MM.1S (cell line): Measurements from ENCODE around the gene IFT20.

ENCODE experiments used
- DNase-seq: peaks from one replicate; pipeline ENCODE4 v3.0.0-alpha.2; 2015
- H2AFZ ChIP-seq: fragments of 300-600 bp; sonication (generic); 2 replicates; pipeline ENCODE4 v1.6.0; 2016; ENCODE audit warnings: antibody characterized with exemption, low read length
- H3F3A ChIP-seq: fragments of 300-600 bp; sonication (generic); 2 replicates; pipeline ENCODE4 v1.6.1; 2016; ENCODE audit warnings: mild to moderate bottlenecking, antibody characterized with exemption, low read length, moderate library complexity, mixed read lengths; ENCODE audit not compliant: insufficient read depth
- H3K27ac ChIP-seq: fragments of 300-600 bp; sonication (generic); 2 replicates; pipeline ENCODE4 v1.5.1; 2016; ENCODE audit warnings: mild to moderate bottlenecking, low read length
- H3K27me3 ChIP-seq: fragments of 300-600 bp; sonication (generic); replicated peaks from 2 replicates; pipeline ENCODE4 v1.6.0; 2016; ENCODE audit warnings: low read length; ENCODE audit not compliant: insufficient read depth
- H3K36me3 ChIP-seq: fragments of 300-600 bp; sonication (generic); replicated peaks from 2 replicates; pipeline ENCODE4 v1.6.1; 2016; ENCODE audit warnings: mild to moderate bottlenecking, low read length, mixed read lengths; ENCODE audit not compliant: insufficient read depth
- H3K4me1 ChIP-seq: fragments of 300-600 bp; sonication (generic); 2 replicates; pipeline ENCODE4 v1.6.1; 2016; ENCODE audit warnings: low read length, mixed read lengths
- H3K4me2 ChIP-seq: fragments of 300-600 bp; sonication (generic); 2 replicates; pipeline ENCODE4 v1.6.0; 2016; ENCODE audit warnings: low read depth, low read length
- H3K4me3 ChIP-seq: fragments of 300-600 bp; sonication (generic); 2 replicates; pipeline ENCODE4 v1.5.1; 2016; ENCODE audit warnings: low read length, mixed read lengths
- H3K79me2 ChIP-seq: fragments of 300-600 bp; sonication (generic); 2 replicates; pipeline ENCODE4 v1.6.1; 2016; ENCODE audit warnings: mixed run types, low read length, mixed read lengths
- H3K9ac ChIP-seq: fragments of 300-600 bp; sonication (generic); 2 replicates; pipeline ENCODE4 v1.6.1; 2016; ENCODE audit warnings: low read length, mixed read lengths
- H3K9me2 ChIP-seq: fragments of 300-600 bp; sonication (generic); replicated peaks from 2 replicates; pipeline ENCODE4 v1.6.1; 2016; ENCODE audit warnings: mild to moderate bottlenecking, low read length, mixed read lengths; ENCODE audit not compliant: insufficient read depth
- H3K9me3 ChIP-seq: fragments of 300-600 bp; sonication (generic); replicated peaks from 2 replicates; pipeline ENCODE4 v1.6.1; 2016; ENCODE audit warnings: mild to moderate bottlenecking, low read length, mixed read lengths; ENCODE audit not compliant: insufficient read depth
- H4K20me1 ChIP-seq: fragments of 300-600 bp; sonication (generic); 2 replicates; pipeline ENCODE4 v1.6.1; 2016; ENCODE audit warnings: mild to moderate bottlenecking, low read length, moderate library complexity, mixed read lengths; ENCODE audit not compliant: insufficient read depth
- EZH2 ChIP-seq: fragments of 300-600 bp; sonication (generic); optimal IDR thresholded peaks from 2 replicates; pipeline ENCODE3; 2017; ENCODE audit warnings: low read depth, mild to moderate bottlenecking, antibody characterized with exemption, low read length, mixed read lengths
- EZH2phosphoT487 ChIP-seq: fragments of 300-600 bp; sonication (generic); IDR thresholded peaks from 2 replicates; pipeline ENCODE4 v1.6.1; 2018; ENCODE audit warnings: antibody characterized with exemption, low read length
- TF ChIP-seq, protein P1 (sequence below): fragments of 300-600 bp; sonication (generic); IDR thresholded peaks from 2 replicates; pipeline ENCODE4 v1.5.1; 2016; ENCODE audit warnings: antibody characterized with exemption, low read length, mixed read lengths

The IFT20 gene, protein sequence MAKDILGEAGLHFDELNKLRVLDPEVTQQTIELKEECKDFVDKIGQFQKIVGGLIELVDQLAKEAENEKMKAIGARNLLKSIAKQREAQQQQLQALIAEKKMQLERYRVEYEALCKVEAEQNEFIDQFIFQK

DNA sequence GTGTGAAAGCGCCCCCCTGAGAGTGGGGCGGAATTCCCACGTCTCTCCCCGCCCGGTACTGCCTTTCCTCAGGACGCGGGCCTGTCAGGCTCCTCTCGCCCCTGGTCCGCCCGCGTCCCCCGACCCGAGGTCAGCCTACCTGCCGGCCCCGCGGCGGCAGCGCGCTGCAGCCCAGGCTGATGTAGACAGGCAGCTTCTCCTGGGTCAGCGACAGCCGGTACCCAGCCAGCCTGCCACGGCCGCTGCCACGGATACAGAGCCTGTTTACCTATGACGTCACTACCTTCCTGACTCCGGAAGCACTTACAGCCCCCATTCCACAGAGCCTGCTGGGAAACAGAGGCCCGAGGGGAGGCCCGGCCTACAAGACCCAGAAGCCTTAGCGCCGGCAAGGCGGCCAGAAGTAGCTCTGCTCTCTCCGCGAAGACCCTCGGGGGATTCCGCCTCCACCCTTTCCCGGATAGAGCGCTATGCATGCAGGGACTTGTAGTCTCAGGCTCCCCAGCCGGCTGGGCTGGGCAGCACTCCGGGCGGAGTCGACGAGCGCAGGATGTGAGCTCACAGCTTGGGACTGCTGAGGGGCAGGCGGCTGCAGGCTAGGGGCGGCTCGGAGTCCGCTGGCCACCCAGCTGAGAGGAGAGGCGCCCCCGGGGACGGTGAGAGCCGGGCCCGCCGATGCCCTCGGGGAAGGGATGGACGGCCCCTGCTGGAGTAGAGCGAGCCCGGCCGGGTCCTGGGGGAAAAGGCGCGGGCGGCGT lies at the start of gene IFT20, which contains the start of gene TNFAIP1:
Gene IFT20, minus strand, starts transcription at position 272 of the 758 bp plus-strand sequence. CDS start 3,487 bp downstream, outside the sequence.
Gene TNFAIP1, plus strand, starts transcription at position 561 of the 758 bp plus-strand sequence. CDS start 3,761 bp downstream, outside the sequence.
- H3K79me2 ChIP-seq: peaks cover 57% of the 10 kb centered on the region

DNA sequence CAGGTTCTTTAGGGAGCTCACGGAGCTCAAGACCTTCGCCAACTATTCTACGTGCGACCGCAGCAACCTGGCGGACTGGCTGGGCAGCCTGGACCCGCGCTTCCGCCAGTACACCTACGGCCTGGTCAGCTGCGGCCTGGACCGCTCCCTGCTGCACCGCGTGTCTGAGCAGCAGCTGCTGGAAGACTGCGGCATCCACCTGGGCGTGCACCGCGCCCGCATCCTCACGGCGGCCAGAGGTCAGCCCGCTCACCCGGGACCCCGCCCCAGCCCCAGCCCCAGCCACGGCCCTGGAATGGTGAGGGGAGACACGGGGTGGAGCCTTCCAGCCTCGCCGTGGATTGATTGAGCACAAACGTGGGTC lies 49.7 kb upstream of the IFT20 start:
- DNase-seq: no peak
- H3K36me3 ChIP-seq: no peaks in the 10 kb centered on the region
- no peaks in the 10 kb centered on the region for H3K9me2 ChIP-seq
- H3K4me2 ChIP-seq: peak overlapping the region; percentile 85
- no peaks in the 10 kb centered on the region for H3K4me1 ChIP-seq
- no peak overlapping the region for H3K27ac ChIP-seq
- TF ChIP-seq, protein P1, sequence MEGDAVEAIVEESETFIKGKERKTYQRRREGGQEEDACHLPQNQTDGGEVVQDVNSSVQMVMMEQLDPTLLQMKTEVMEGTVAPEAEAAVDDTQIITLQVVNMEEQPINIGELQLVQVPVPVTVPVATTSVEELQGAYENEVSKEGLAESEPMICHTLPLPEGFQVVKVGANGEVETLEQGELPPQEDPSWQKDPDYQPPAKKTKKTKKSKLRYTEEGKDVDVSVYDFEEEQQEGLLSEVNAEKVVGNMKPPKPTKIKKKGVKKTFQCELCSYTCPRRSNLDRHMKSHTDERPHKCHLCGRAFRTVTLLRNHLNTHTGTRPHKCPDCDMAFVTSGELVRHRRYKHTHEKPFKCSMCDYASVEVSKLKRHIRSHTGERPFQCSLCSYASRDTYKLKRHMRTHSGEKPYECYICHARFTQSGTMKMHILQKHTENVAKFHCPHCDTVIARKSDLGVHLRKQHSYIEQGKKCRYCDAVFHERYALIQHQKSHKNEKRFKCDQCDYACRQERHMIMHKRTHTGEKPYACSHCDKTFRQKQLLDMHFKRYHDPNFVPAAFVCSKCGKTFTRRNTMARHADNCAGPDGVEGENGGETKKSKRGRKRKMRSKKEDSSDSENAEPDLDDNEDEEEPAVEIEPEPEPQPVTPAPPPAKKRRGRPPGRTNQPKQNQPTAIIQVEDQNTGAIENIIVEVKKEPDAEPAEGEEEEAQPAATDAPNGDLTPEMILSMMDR: no peak
- no peak for TF ChIP-seq EZH2phosphoT487
- no peak for TF ChIP-seq EZH2
- no peaks in the 10 kb centered on the region for H3F3A ChIP-seq
- H4K20me1 ChIP-seq: no peaks in the 10 kb centered on the region
- H3K79me2 ChIP-seq: no peaks in the 10 kb centered on the region
- H3K9ac ChIP-seq: peak overlapping the region; percentile 47; the same call in 1 of the 2 replicates
- H3K27me3 ChIP-seq: no peaks in the 10 kb centered on the region
- peak overlapping the region; percentile 87 for H2AFZ ChIP-seq
- H3K4me3 ChIP-seq: peak overlapping the region; percentile 64
- no peaks in the 10 kb centered on the region for H3K9me3 ChIP-seq

More for the DNA sequence above, at the start of gene IFT20, which contains the start of gene TNFAIP1:
- Histone ChIP-seq H3K27ac (peak within 1 kb of the TSS; percentile 61; the same call in 1 of the 2 replicates), H3K36me3 (no peaks in the 10 kb centered on the region), H3F3A (no peaks in the 10 kb centered on the region), H3K9me2 (no peaks in the 10 kb centered on the region), H4K20me1 (no peaks in the 10 kb centered on the region), H2AFZ (peak within 1 kb of the TSS; percentile 84), H3K4me3 (peak within 1 kb of the TSS; percentile 91), H3K9ac (peak within 1 kb of the TSS; percentile 80), H3K9me3 (no peaks in the 10 kb centered on the region), H3K4me1 (peaks cover 18% of the 10 kb centered on the region), H3K4me2 (peak within 1 kb of the TSS; percentile 97), H3K27me3 (no peaks in the 10 kb centered on the region)
- no peak for TF ChIP-seq EZH2phosphoT487
- TF ChIP-seq, protein P1: no peak
- TF ChIP-seq EZH2: no peak
- DNase-seq: peak; percentile 99

DNA sequence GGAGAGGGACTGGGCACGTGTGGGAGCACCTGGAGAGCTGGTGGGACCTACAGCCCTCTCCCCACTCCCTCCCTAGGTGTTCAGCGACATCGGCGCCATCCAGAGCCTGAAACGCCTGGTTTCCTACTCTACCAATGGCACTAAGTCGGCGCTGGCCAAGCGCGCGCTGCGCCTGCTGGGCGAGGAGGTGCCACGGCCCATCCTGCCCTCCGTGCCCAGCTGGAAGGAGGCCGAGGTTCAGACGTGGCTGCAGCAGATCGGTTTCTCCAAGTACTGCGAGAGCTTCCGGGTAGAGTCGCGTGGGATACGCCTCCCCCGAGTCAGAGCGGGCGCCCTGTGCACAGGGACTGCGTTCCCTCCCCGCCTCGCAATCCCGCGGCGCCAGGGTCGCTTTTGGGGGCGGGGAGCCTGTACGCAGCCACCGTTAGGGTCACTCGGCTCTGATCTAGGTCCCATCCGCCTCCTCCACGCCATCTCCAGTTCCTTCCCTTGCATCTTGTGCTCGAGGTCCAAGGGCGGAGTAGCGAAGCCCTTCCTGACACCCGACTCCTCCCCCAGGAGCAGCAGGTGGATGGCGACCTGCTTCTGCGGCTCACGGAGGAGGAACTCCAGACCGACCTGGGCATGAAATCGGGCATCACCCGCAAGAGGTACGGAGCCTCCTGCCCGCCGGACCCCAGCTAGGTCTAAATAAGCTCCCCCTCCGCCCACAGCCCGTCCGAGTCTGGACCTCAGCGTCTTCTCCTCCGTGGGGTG lies 49.2 kb upstream of the IFT20 start:
- peak overlapping the region; percentile 85 for H3K4me2 ChIP-seq
- H3K4me1 ChIP-seq: no peaks in the 10 kb centered on the region
- H3F3A ChIP-seq: no peaks in the 10 kb centered on the region
- H2AFZ ChIP-seq: peak overlapping the region; percentile 87
- no peak for TF ChIP-seq EZH2
- TF ChIP-seq EZH2phosphoT487: no peak
- TF ChIP-seq, protein P1: no peak
- H3K79me2 ChIP-seq: no peaks in the 10 kb centered on the region
- no peaks in the 10 kb centered on the region for H3K9me3 ChIP-seq
- no peak overlapping the region for H3K27ac ChIP-seq
- H3K4me3 ChIP-seq: peak overlapping the region; percentile 64
- DNase-seq: peak; percentile 35
- H3K36me3 ChIP-seq: no peaks in the 10 kb centered on the region
- H3K27me3 ChIP-seq: no peaks in the 10 kb centered on the region
- no peaks in the 10 kb centered on the region for H3K9me2 ChIP-seq
- no peaks in the 10 kb centered on the region for H4K20me1 ChIP-seq
- H3K9ac ChIP-seq: peak overlapping the region; percentile 47; the same call in 1 of the 2 replicates
